NAMALWA (cell line): ENCODE data around the gene ISLR2.
"Not testable (repeated sequence)": the region's sequence is repeated elsewhere in the genome, so short reads cannot be mapped to it uniquely, and the experiment has no call there.

Experiments used
- DNase-seq: peaks from one replicate; pipeline ENCODE4 v3.0.0-alpha.2; 2015; ENCODE audit warnings: low spot score

ISLR2 gene

GRCh38 chr15:74156678-74157411 lies 26.5 kb downstream of the ISLR2 start:
- no peak for DNase-seq

- no peak for DNase-seq
Measured at GRCh38 chr15:74157868-74158827, 27.8 kb downstream of the ISLR2 start.

- DNase-seq: no peak
Measured at GRCh38 chr15:74158855-74159650, 28.7 kb downstream of the ISLR2 start.

- DNase-seq: no peak
Measured at GRCh38 chr15:74159773-74160172, 29.4 kb downstream of the ISLR2 start.

- DNase-seq: not testable (repeated sequence)
Measured at GRCh38 chr15:74160390-74160789, 30.0 kb downstream of the ISLR2 start.

- not testable (repeated sequence) for DNase-seq
Measured at GRCh38 chr15:74162195-74162536, 31.8 kb downstream of the ISLR2 start.

- DNase-seq: no peak
Measured at GRCh38 chr15:74165461-74165860, 35.1 kb downstream of the ISLR2 start.

- no peak for DNase-seq
Measured at GRCh38 chr15:74167891-74168331, 37.5 kb downstream of the ISLR2 start.

- no peak for DNase-seq
Measured at GRCh38 chr15:74168711-74169126, 38.3 kb downstream of the ISLR2 start.

- DNase-seq: no peak
Measured at GRCh38 chr15:74170071-74170844, 39.9 kb downstream of the ISLR2 start.

- DNase-seq: no peak
Measured at GRCh38 chr15:74170875-74171578, 40.6 kb downstream of the ISLR2 start.

- DNase-seq: no peak
Measured at GRCh38 chr15:74171965-74172541, 41.7 kb downstream of the ISLR2 start.

- DNase-seq: no peak
Measured at GRCh38 chr15:74172701-74173379, 42.5 kb downstream of the ISLR2 start.

GRCh38 chr15:74173380-74174218 lies 43.2 kb downstream of the ISLR2 start, which contains the start of gene ISLR:
Gene ISLR (plus strand): TSS chr15:74173710. CDS start chr15:74174859, 1,149 bp downstream.
- DNase-seq: no peak

GRCh38 chr15:74174219-74174957 lies 44.0 kb downstream of the ISLR2 start:
- DNase-seq: no peak

GRCh38 chr15:74174958-74175253 lies 44.5 kb downstream of the ISLR2 start:
- no peak for DNase-seq

- DNase-seq: no peak
Measured at GRCh38 chr15:74175271-74176191, 45.1 kb downstream of the ISLR2 start.
